IMR-90 (cell line): ENCODE data around the gene ZNF346.

Source experiments
- BHLHE40 ChIP-seq: fragments of 150-350 bp; IDR thresholded peaks from 2 replicates; pipeline ENCODE4 v1.6.1; 2016; ENCODE audit warnings: mild to moderate bottlenecking, low read depth, low read length
- CEBPB ChIP-seq: IDR thresholded peaks from 2 replicates; pipeline ENCODE4 v1.6.1; 2012; ENCODE audit warnings: low read depth, low read length, improper control_type of control experiment
- CHD1 ChIP-seq: IDR thresholded peaks from 2 replicates; pipeline ENCODE4 v1.6.1; 2012; ENCODE audit warnings: low read depth, low read length, improper control_type of control experiment
- CTCF ChIP-seq: conservative IDR thresholded peaks from 2 replicates; pipeline ENCODE4 v1.5.1; 2012; ENCODE audit warnings: mild to moderate bottlenecking, low read depth, low read length, improper control_type of control experiment
- ELK1 ChIP-seq: fragments of 150-350 bp; IDR thresholded peaks from 2 replicates; pipeline ENCODE4 v1.6.1; 2016; ENCODE audit warnings: low read depth, mild to moderate bottlenecking, low read length, moderate library complexity, borderline replicate concordance
- MAFK ChIP-seq: IDR thresholded peaks from 2 replicates; pipeline ENCODE4 v1.6.1; 2012; ENCODE audit warnings: low read depth, low read length, improper control_type of control experiment
- MAZ ChIP-seq: IDR thresholded peaks from 2 replicates; pipeline ENCODE4 v1.6.1; 2012; ENCODE audit warnings: low read depth, mild to moderate bottlenecking, low read length, improper control_type of control experiment, moderate library complexity, borderline replicate concordance
- MXI1 ChIP-seq: IDR thresholded peaks from 2 replicates; pipeline ENCODE4 v1.6.1; 2012; ENCODE audit warnings: low read depth, mild to moderate bottlenecking, low read length, moderate library complexity, borderline replicate concordance
- NFE2L2 ChIP-seq: fragments of 150-350 bp; IDR thresholded peaks from 2 replicates; pipeline ENCODE4 v1.6.1; 2016; ENCODE audit warnings: low read depth, mild to moderate bottlenecking, low read length
- POLR2A ChIP-seq: IDR thresholded peaks from 2 replicates; pipeline ENCODE4 v1.6.1; 2012; ENCODE audit warnings: mild to moderate bottlenecking, low read depth, low read length
- RAD21 ChIP-seq: IDR thresholded peaks from 2 replicates; pipeline ENCODE4 v1.6.1; 2012; ENCODE audit warnings: low read length, improper control_type of control experiment
- RFX5 ChIP-seq: IDR thresholded peaks from 2 replicates; pipeline ENCODE4 v1.8.0; 2012; ENCODE audit warnings: low read depth, mild to moderate bottlenecking, low read length, moderate library complexity
- SMC3 ChIP-seq: fragments of 150-350 bp; IDR thresholded peaks from 2 replicates; pipeline ENCODE4 v1.6.1; 2016; ENCODE audit warnings: low read depth, mild to moderate bottlenecking, antibody characterized with exemption, low read length, moderate library complexity
- USF2 ChIP-seq: fragments of 150-350 bp; IDR thresholded peaks from 2 replicates; pipeline ENCODE4 v1.6.1; 2017; ENCODE audit warnings: mild to moderate bottlenecking, antibody characterized with exemption, low read length, low read depth

- TF ChIP-seq CEBPB (no peak), CTCF (no peak), MXI1 (no peak), POLR2A (no peak), USF2 (no peak), RFX5 (no peak), ELK1 (no peak), MAZ (no peak), CHD1 (no peak), NFE2L2 (no peak), RAD21 (no peak), MAFK (no peak), BHLHE40 (no peak), SMC3 (no peak)
These were observed 14.4 kb downstream of the ZNF346 start for GRCh38 chr5:177036921-177037320.
